ENCODE data around the gene GLCE. TPM values are rescaled to one million over a fixed set of nuclear protein-coding genes. Genes with fewer than 3 reads are reported as not detected.

GLCE gene
- total RNA-seq, 1 donor from 2014 or later, result 8.5 TPM

DNA sequence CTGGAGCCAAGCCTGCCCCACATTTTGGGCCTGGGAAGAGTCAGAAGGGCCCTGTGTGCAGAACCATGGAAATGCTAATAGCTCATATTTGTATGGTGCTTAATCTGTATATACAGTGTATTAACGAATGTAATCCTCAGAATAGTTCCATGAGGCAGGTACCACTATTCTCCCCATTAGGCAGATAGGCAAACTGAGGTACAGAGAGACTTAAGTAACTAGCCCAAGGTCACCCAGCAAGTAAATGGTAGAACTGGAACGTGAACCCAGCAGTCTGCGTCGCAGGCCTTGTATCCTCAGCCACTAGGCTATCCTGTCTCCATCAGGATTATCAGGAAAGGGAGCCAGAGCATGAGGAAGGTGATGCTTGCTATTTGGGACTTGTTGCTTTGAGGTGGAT is 28.0 kb upstream of the GLCE start:
- TF ChIP-seq, protein P1, sequence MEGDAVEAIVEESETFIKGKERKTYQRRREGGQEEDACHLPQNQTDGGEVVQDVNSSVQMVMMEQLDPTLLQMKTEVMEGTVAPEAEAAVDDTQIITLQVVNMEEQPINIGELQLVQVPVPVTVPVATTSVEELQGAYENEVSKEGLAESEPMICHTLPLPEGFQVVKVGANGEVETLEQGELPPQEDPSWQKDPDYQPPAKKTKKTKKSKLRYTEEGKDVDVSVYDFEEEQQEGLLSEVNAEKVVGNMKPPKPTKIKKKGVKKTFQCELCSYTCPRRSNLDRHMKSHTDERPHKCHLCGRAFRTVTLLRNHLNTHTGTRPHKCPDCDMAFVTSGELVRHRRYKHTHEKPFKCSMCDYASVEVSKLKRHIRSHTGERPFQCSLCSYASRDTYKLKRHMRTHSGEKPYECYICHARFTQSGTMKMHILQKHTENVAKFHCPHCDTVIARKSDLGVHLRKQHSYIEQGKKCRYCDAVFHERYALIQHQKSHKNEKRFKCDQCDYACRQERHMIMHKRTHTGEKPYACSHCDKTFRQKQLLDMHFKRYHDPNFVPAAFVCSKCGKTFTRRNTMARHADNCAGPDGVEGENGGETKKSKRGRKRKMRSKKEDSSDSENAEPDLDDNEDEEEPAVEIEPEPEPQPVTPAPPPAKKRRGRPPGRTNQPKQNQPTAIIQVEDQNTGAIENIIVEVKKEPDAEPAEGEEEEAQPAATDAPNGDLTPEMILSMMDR (IDR thresholded peaks at IDR 0.05; ENCODE audit: unreplicated experiment), result no peak
- Mint-ChIP-seq H3K27ac (ENCODE audit: unreplicated experiment) (no peak overlapping the region), H3K4me1 (ENCODE audit: unreplicated experiment) (no peaks in the 10 kb centered on the region), H3K4me3 (ENCODE audit: unreplicated experiment) (no peak overlapping the region), H3K36me3 (ENCODE audit: low read depth, unreplicated experiment) (no peaks in the 10 kb centered on the region), H3K9me3 (ENCODE audit: unreplicated experiment) (no peaks in the 10 kb centered on the region), H3K27me3 (ENCODE audit: unreplicated experiment) (no peaks in the 10 kb centered on the region)
- no peak for DNase-seq (ENCODE audit: low spot score)

DNA sequence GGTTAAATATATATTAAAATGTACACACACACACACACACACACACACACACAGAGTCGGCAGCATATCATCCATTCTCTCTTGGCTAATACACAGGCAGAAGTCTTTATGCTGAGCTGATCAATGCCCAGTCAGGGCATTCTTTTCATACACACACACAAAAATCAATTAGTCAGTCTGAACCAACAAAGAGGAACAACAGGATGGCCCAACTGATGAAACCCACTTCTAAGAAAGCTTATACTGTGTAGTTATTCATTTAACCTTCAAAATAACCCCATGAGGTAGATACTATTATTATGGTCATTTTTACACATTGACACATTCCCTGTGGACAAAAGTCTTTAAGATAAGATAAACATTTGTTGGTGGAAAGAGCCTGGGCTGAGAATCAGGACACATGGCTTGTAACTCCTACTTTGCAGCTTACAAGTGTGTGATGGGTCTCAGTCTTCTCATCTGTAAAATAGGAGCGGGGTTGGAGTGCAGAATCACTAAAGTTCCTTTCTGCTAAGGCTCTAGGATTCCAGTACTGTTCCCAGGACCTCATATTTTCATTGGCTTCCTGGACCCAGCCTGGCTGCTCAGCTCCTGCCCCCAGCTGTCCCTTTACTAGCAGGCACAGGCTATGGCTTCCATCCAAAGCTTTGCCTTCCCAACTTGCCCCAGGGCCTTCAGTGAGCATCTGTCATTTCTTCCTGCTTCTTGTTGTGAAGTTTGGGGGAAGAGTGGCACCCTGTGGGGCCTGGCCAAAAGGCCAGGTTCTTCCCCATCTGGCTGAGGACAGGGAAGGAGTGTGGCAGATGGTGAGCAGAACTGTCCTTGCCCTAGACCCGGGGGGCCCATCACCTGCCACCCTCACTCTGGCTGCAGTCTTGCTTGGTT is 27.2 kb upstream of the GLCE start:
- Mint-ChIP-seq H3K36me3 (ENCODE audit: low read depth, unreplicated experiment) (no peaks in the 10 kb centered on the region), H3K4me3 (ENCODE audit: unreplicated experiment) (no peak overlapping the region), H3K27ac (ENCODE audit: unreplicated experiment) (no peak overlapping the region), H3K27me3 (ENCODE audit: unreplicated experiment) (no peaks in the 10 kb centered on the region), H3K4me1 (ENCODE audit: unreplicated experiment) (no peaks in the 10 kb centered on the region), H3K9me3 (ENCODE audit: unreplicated experiment) (no peaks in the 10 kb centered on the region)
- no peak for DNase-seq (ENCODE audit: low spot score)
- TF ChIP-seq, protein P1 (IDR thresholded peaks at IDR 0.05; ENCODE audit: unreplicated experiment), result no peak

DNA sequence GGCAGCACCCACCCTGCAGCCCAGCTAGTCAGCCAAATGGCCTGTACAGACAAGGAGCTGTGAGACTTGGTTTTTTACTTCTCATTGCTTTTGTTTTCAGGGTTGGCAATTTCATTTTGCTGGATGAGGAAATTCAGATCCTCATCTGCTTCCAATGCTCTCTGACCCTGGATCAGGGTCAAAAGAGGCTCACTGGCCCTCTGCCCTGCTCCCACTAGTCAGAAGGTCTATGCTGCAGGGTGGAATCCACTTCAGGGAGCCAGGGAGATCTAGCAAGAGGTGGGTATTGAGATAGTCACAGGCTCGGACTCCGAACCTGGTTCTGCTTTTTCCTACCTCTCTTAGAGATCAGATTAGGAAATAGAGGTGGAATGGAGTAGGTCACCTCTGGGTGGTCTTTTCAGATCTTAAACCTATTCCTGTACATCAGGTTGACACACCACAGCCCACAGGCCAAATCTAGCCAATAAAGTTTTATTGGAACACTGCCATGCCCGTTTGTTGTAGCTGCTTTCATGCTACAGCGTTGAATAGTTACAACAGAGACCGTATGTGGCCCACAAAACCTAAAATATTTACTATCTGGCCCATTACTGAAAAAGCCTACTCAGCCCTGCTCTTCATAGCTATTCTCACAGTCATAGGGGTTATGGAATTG is 26.4 kb upstream of the GLCE start:
- Mint-ChIP-seq H3K36me3 (ENCODE audit: low read depth, unreplicated experiment) (no peaks in the 10 kb centered on the region), H3K4me3 (ENCODE audit: unreplicated experiment) (no peak overlapping the region), H3K4me1 (ENCODE audit: unreplicated experiment) (no peaks in the 10 kb centered on the region), H3K27me3 (ENCODE audit: unreplicated experiment) (no peaks in the 10 kb centered on the region), H3K27ac (ENCODE audit: unreplicated experiment) (no peak overlapping the region), H3K9me3 (ENCODE audit: unreplicated experiment) (no peaks in the 10 kb centered on the region)
- TF ChIP-seq, protein P1 (IDR thresholded peaks at IDR 0.05; ENCODE audit: unreplicated experiment), result no peak
- DNase-seq (ENCODE audit: low spot score), result no peak

DNA sequence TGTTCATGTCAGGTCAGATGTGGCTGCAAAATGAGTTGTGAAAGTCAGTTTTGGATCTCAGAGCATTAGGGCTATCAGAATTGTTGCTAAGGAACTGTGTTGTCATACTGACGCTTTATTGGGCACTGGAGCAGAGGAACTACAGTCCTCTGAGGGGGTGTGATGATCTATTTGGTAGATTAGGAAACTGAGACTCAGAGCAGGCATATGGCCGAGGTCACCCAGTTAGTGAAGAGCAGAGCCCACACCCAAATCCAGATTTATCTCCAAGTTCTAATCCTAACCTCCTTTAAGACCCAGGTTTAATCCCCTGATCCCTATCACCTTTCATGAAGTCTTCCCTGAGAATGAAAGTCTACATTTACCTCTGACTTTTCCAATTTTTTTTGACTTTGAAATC is 25.6 kb upstream of the GLCE start:
- no peaks in the 10 kb centered on the region for H3K27me3 Mint-ChIP-seq (ENCODE audit: unreplicated experiment)
- no peak overlapping the region for H3K27ac Mint-ChIP-seq (ENCODE audit: unreplicated experiment)
- H3K4me1 Mint-ChIP-seq (ENCODE audit: unreplicated experiment), result no peaks in the 10 kb centered on the region
- H3K9me3 Mint-ChIP-seq (ENCODE audit: unreplicated experiment), result no peaks in the 10 kb centered on the region
- TF ChIP-seq, protein P1 (IDR thresholded peaks at IDR 0.05; ENCODE audit: unreplicated experiment), result no peak
- H3K36me3 Mint-ChIP-seq (ENCODE audit: low read depth, unreplicated experiment), result no peaks in the 10 kb centered on the region
- DNase-seq (ENCODE audit: low spot score), result no peak
- no peak overlapping the region for H3K4me3 Mint-ChIP-seq (ENCODE audit: unreplicated experiment)

DNA sequence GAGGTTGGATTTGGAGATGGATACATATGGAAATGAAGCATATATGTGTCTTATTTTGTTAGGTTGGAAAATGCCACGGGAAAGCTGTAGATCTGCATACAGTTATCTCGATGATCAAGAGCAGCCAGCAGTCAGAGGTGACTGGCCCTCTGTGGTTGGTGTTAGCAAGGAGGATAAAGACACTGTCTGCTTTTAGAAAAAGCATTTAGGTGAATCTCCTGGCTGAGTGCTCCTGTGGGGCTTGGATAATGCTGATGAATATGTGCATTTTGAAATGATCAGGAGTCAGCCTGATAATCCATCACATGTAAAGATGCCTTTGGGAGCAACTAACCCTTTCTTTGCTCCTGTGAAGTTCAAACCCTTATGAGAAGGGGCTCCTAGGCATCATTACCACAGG is 24.9 kb upstream of the GLCE start:
- DNase-seq (ENCODE audit: low spot score), result no peak
- Mint-ChIP-seq H3K4me3 (ENCODE audit: unreplicated experiment) (no peak overlapping the region), H3K9me3 (ENCODE audit: unreplicated experiment) (no peaks in the 10 kb centered on the region), H3K27me3 (ENCODE audit: unreplicated experiment) (no peaks in the 10 kb centered on the region), H3K27ac (ENCODE audit: unreplicated experiment) (no peak overlapping the region), H3K36me3 (ENCODE audit: low read depth, unreplicated experiment) (no peaks in the 10 kb centered on the region), H3K4me1 (ENCODE audit: unreplicated experiment) (no peaks in the 10 kb centered on the region)
- TF ChIP-seq, protein P1 (IDR thresholded peaks at IDR 0.05; ENCODE audit: unreplicated experiment), result no peak

Measured in endothelial cell (in vitro differentiated cells).